Measurements from ENCODE around the gene TSC22D3.

The TSC22D3 gene

GRCh38 chrX:107760304-107761077 is 15.1 kb downstream of the TSC22D3 start:
- no peak overlapping the region for H3K27ac ChIP-seq

GRCh38 chrX:107758231-107758766 is 17.3 kb downstream of the TSC22D3 start:
- Histone ChIP-seq H3K4me3 (no peak overlapping the region), H3K27ac (no peak overlapping the region)
- no peak for TF ChIP-seq CTCF (IDR thresholded peaks at IDR 0.05)
- no peak for DNase-seq (ENCODE audit: low spot score)

More at GRCh38 chrX:107760304-107761077, 15.1 kb downstream of the TSC22D3 start:
- TF ChIP-seq CTCF (IDR thresholded peaks at IDR 0.05), result no peak
- H3K4me3 ChIP-seq, result no peak overlapping the region
- no peak for DNase-seq (ENCODE audit: low spot score)

- Histone ChIP-seq H3K4me3 (no peak overlapping the region), H3K27ac (no peak overlapping the region)
- TF ChIP-seq CTCF (IDR thresholded peaks at IDR 0.05), result no peak
- DNase-seq (ENCODE audit: low spot score), result no peak
Observed at GRCh38 chrX:107755721-107756120, 19.9 kb downstream of the TSC22D3 start.

GRCh38 chrX:107753187-107753586 is 22.4 kb downstream of the TSC22D3 start:
- Histone ChIP-seq H3K27ac (no peak overlapping the region), H3K4me3 (no peak overlapping the region)
- no peak for DNase-seq (ENCODE audit: low spot score)
- TF ChIP-seq CTCF (IDR thresholded peaks at IDR 0.05), result no peak

GRCh38 chrX:107752714-107753113 is 22.9 kb downstream of the TSC22D3 start:
- DNase-seq (ENCODE audit: low spot score), result no peak
- TF ChIP-seq CTCF (IDR thresholded peaks at IDR 0.05), result no peak
- H3K27ac ChIP-seq, result no peak overlapping the region
- H3K4me3 ChIP-seq, result no peak overlapping the region

- TF ChIP-seq CTCF (IDR thresholded peaks at IDR 0.05), result no peak
- no peak for DNase-seq (ENCODE audit: low spot score)
- no peak overlapping the region for H3K4me3 ChIP-seq
- no peak overlapping the region for H3K27ac ChIP-seq
Observed at GRCh38 chrX:107752043-107752442, 23.5 kb downstream of the TSC22D3 start.

- no peak for TF ChIP-seq CTCF (IDR thresholded peaks at IDR 0.05)
- DNase-seq (ENCODE audit: low spot score), result no peak
- no peak overlapping the region for H3K4me3 ChIP-seq
- no peak overlapping the region for H3K27ac ChIP-seq
Observed at GRCh38 chrX:107750861-107751445, 24.6 kb downstream of the TSC22D3 start.
